ENCODE results near the gene DEFB113. TPM values are rescaled to one million over a fixed set of nuclear protein-coding genes. Genes with fewer than 3 reads are reported as not detected.

Gene DEFB113
- total RNA-seq, 4 donors from 2014 or later, result not detected

GRCh38 chr6:49933526-49933925 is 35.9 kb downstream of the DEFB113 start:
- no peak for DNase-seq (ENCODE audit: low spot score in 2 of 2)
- H3K4me1 ChIP-seq, result no peaks in the 10 kb centered on the region
- H3K27ac ChIP-seq, result no peak overlapping the region
- TF ChIP-seq, protein P1, sequence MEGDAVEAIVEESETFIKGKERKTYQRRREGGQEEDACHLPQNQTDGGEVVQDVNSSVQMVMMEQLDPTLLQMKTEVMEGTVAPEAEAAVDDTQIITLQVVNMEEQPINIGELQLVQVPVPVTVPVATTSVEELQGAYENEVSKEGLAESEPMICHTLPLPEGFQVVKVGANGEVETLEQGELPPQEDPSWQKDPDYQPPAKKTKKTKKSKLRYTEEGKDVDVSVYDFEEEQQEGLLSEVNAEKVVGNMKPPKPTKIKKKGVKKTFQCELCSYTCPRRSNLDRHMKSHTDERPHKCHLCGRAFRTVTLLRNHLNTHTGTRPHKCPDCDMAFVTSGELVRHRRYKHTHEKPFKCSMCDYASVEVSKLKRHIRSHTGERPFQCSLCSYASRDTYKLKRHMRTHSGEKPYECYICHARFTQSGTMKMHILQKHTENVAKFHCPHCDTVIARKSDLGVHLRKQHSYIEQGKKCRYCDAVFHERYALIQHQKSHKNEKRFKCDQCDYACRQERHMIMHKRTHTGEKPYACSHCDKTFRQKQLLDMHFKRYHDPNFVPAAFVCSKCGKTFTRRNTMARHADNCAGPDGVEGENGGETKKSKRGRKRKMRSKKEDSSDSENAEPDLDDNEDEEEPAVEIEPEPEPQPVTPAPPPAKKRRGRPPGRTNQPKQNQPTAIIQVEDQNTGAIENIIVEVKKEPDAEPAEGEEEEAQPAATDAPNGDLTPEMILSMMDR (IDR thresholded peaks at IDR 0.05), result no peak
- TF ChIP-seq EP300 (IDR thresholded peaks at IDR 0.05) (no peak), POLR2A (IDR thresholded peaks at IDR 0.05) (no peak)
- 92 to 96% methylated on average over 13 to 21 of the region's 21 CpGs for WGBS, 2 donors
- no peaks in the 10 kb centered on the region for H3K9me3 ChIP-seq
- no peak overlapping the region for H3K4me3 ChIP-seq
- no peaks in the 10 kb centered on the region for H3K36me3 ChIP-seq
- H3K27me3 ChIP-seq, result no peaks in the 10 kb centered on the region

- TF ChIP-seq, protein P1 (IDR thresholded peaks at IDR 0.05), result no peak
- TF ChIP-seq EP300 (IDR thresholded peaks at IDR 0.05), result no peak
- no peak for TF ChIP-seq POLR2A (IDR thresholded peaks at IDR 0.05)
Observed at GRCh38 chr6:49929340-49929739, 40.1 kb downstream of the DEFB113 start.

DNA sequence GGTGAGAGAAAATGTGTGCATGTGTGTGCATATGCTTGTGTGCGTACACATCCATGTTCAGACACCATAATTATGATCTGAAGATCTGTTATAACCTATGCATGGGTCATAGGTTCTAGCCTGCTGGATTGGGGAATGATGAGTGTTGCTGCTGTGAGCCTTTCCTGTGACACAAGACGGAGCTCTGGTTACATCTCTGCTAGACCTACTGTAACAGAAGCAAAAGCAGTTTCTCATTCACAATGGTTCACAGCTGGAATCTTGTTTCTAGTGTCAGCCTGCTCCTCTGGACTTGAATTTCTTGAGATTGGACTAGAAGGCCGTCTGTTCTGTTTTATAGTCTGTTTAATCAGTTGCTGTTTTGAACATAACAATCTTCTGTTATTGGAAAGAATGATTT is 45.6 kb downstream of the DEFB113 start:
- no peak for DNase-seq (ENCODE audit: low spot score in 2 of 2)
- H3K27ac ChIP-seq, result no peak overlapping the region
- no peaks in the 10 kb centered on the region for H3K27me3 ChIP-seq
- no peaks in the 10 kb centered on the region for H3K9me3 ChIP-seq
- H3K36me3 ChIP-seq, result no peaks in the 10 kb centered on the region
- H3K4me3 ChIP-seq, result no peak overlapping the region
- H3K4me1 ChIP-seq, result no peaks in the 10 kb centered on the region
- 50 to 57% methylated on average over 3 of the region's 3 CpGs for WGBS, 2 donors
- TF ChIP-seq, protein P1 (IDR thresholded peaks at IDR 0.05), result no peak
- TF ChIP-seq POLR2A (IDR thresholded peaks at IDR 0.05), result no peak
- no peak for TF ChIP-seq EP300 (IDR thresholded peaks at IDR 0.05)

More at GRCh38 chr6:49929340-49929739, 40.1 kb downstream of the DEFB113 start:
- Histone ChIP-seq H3K27ac (no peak overlapping the region), H3K9me3 (no peaks in the 10 kb centered on the region), H3K27me3 (no peaks in the 10 kb centered on the region), H3K4me3 (no peak overlapping the region), H3K36me3 (no peaks in the 10 kb centered on the region), H3K4me1 (no peaks in the 10 kb centered on the region)
- DNase-seq (ENCODE audit: low spot score in 2 of 2), result no peak

DNA sequence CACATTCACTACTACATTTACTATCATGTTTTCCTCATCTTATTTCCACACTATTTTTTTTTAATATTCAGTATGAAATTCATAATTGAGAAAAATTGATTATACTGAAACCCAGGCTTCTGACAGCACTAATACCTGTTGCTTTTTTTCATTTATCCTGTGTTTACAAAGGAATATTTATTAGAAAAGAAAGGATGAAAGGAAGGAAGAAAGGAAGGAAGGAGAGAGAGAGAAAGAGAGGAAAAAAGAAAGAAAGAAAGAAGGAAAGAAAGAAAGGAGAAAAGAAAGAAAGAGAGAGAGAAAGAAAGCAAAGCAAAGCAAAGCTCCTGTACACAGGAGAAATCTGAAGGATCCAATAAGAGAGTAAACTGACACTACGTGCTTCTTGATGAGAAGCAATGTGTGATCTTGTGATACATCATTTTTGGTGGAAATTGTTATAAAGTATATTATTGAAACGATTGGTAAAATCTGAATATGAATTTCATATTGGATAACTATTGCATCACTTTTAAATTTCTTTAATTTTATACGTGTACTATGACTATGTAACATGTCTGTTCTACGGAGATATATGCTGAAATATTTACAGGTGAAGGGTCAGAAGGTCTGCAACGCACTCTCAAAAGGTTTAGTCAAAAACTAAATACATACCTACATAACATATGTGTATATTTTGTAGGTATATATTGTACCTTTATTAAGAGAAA is 49.3 kb downstream of the DEFB113 start:
- no peaks in the 10 kb centered on the region for H3K36me3 ChIP-seq
- H3K9me3 ChIP-seq, result no peaks in the 10 kb centered on the region
- H3K27me3 ChIP-seq, result no peaks in the 10 kb centered on the region
- 83 to 85% methylated on average over 5 of the region's 5 CpGs for WGBS, 2 donors
- H3K4me3 ChIP-seq, result no peak overlapping the region
- DNase-seq (ENCODE audit: low spot score in 2 of 2), result no peak
- H3K4me1 ChIP-seq, result no peaks in the 10 kb centered on the region
- TF ChIP-seq EP300 (IDR thresholded peaks at IDR 0.05) (no peak), POLR2A (IDR thresholded peaks at IDR 0.05) (no peak)
- TF ChIP-seq, protein P1 (IDR thresholded peaks at IDR 0.05), result no peak
- H3K27ac ChIP-seq, result no peak overlapping the region

GRCh38 chr6:49919261-49919660 is 50.2 kb downstream of the DEFB113 start:
- no peak overlapping the region for H3K4me3 ChIP-seq
- TF ChIP-seq POLR2A (IDR thresholded peaks at IDR 0.05), result no peak
- TF ChIP-seq, protein P1 (IDR thresholded peaks at IDR 0.05), result no peak
- TF ChIP-seq EP300 (IDR thresholded peaks at IDR 0.05), result no peak
- 51 to 56% methylated on average over 4 of the region's 4 CpGs for WGBS, 2 donors

More at GRCh38 chr6:49919261-49919660, 50.2 kb downstream of the DEFB113 start:
- no peaks in the 10 kb centered on the region for H3K9me3 ChIP-seq
- H3K27ac ChIP-seq, result no peak overlapping the region
- no peaks in the 10 kb centered on the region for H3K27me3 ChIP-seq
- H3K36me3 ChIP-seq, result no peaks in the 10 kb centered on the region
- DNase-seq (ENCODE audit: low spot score in 2 of 2), result no peak
- no peaks in the 10 kb centered on the region for H3K4me1 ChIP-seq
